ENCODE data around the gene ASCL2.
A peak's percentile ranks its signal among the peaks of the same experiment; 100 is the strongest.

ASCL2 gene

DNA sequence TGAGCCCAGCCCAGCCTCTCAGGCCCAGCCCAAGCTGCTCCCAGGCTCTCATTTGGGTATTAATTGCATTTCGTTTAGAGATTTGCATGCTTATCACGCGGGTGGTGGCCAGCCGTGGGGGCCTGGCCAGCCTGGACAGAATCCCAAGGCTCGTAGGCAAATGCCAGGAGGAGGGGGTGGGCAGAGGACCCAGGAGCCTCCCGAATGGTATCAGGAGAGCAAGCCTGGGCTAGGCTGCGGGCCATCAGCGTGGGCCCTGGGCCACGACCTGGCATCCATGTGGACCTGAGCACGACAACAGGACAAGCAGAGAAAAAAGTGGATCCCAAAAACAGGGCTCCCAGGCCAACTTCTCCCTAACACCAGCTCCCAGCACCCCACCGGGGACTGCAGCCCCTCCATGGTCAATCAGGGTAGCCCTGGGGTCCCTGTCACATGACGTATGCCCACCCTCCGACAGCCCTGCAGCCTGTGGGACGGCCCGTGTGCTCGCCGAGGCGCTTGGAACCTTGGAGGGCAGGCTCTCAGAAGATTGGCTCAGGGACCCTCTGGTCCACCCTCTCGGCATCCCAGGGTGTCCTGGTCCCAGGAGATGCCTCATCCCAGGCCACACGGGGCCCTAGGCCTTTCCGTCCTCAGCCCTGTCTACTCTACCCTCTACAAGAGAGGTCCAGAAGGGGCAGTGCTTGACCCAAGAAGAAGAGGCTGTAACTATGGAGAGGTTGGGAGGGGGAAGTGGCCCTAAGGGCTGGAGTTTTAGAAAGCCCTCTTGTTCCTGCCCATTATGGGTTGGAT, 8.8 kb downstream of the ASCL2 start:
- TF ChIP-seq TARDBP (IDR thresholded peaks at IDR 0.05) (no peak), FOXM1 (IDR thresholded peaks at IDR 0.05; ENCODE audit: borderline replicate concordance) (no peak), FOXA1 (IDR thresholded peaks at IDR 0.05) (no peak), FOXK2 (IDR thresholded peaks at IDR 0.05) (no peak), SP1 (IDR thresholded peaks at IDR 0.05) (no peak), NFRKB (IDR thresholded peaks at IDR 0.05) (no peak), L3MBTL2 (conservative IDR thresholded peaks at IDR 0.05) (no peak), ELF4 (IDR thresholded peaks at IDR 0.05) (no peak), BHLHE40 (IDR thresholded peaks at IDR 0.05; ENCODE audit: borderline replicate concordance) (no peak), ARNT (IDR thresholded peaks at IDR 0.05) (no peak), HDGF (IDR thresholded peaks at IDR 0.05; ENCODE audit: borderline replicate concordance) (no peak), LEF1 (IDR thresholded peaks at IDR 0.05; ENCODE audit: borderline replicate concordance) (no peak), ZNF384 (IDR thresholded peaks at IDR 0.05) (no peak), SUZ12 (IDR thresholded peaks at IDR 0.05) (no peak), CTBP1 (IDR thresholded peaks at IDR 0.05; ENCODE audit: borderline replicate concordance) (no peak)
- TF ChIP-seq, protein P1, sequence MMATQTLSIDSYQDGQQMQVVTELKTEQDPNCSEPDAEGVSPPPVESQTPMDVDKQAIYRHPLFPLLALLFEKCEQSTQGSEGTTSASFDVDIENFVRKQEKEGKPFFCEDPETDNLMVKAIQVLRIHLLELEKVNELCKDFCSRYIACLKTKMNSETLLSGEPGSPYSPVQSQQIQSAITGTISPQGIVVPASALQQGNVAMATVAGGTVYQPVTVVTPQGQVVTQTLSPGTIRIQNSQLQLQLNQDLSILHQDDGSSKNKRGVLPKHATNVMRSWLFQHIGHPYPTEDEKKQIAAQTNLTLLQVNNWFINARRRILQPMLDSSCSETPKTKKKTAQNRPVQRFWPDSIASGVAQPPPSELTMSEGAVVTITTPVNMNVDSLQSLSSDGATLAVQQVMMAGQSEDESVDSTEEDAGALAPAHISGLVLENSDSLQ (IDR thresholded peaks at IDR 0.05): no peak
- DNase-seq (ENCODE audit: extremely low spot score): no peak
- ChIA-PET POLR2A (no interaction called here), CTCF (no interaction called here)

DNA sequence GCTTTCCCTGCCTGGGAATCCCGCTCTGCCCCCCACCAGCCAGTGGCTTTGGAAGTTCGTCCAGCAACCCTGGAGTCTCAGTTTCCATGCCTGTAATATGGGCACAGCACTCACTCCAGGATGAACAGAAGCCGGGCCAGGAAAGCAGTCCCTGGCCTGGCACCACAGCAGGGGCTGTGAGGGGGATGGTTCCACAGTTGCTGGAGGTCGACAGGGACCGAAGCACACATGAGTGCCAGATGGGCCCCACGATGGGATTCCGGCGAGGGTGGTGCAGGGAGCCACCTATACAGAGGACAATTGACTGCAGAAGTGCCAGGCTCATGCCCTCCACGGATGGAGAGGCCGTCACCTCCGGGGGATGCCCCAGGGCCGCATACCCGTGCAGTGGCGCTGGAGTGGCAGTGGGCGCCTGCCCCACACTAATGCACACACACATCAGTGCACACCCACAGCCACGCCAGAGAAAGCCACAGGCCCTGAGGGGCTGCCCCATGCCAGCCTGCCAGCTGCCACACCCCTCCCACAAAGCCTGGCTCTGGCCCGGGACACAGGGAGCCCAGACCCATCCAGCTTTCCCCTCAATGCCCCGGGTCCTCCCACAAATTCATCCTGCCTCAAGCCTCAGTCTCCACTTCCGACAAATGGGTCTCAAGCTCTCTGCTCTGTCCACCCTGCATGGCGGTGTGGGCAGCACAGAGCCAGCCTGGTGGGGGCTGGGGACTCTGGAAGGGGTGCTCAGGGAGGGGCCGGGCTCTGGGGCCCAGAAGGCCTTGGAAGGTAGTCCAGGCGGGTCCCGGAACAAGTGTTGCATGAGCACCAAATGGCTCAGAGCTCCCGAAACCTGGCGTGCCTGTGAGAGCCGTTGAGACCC, 9.7 kb downstream of the ASCL2 start:
- DNase-seq (ENCODE audit: extremely low spot score): no peak
- TF ChIP-seq ZNF384 (IDR thresholded peaks at IDR 0.05) (no peak), ARNT (IDR thresholded peaks at IDR 0.05) (no peak)
- POLR2A ChIA-PET: no interaction called here
- CTCF ChIA-PET: no interaction called here

DNA sequence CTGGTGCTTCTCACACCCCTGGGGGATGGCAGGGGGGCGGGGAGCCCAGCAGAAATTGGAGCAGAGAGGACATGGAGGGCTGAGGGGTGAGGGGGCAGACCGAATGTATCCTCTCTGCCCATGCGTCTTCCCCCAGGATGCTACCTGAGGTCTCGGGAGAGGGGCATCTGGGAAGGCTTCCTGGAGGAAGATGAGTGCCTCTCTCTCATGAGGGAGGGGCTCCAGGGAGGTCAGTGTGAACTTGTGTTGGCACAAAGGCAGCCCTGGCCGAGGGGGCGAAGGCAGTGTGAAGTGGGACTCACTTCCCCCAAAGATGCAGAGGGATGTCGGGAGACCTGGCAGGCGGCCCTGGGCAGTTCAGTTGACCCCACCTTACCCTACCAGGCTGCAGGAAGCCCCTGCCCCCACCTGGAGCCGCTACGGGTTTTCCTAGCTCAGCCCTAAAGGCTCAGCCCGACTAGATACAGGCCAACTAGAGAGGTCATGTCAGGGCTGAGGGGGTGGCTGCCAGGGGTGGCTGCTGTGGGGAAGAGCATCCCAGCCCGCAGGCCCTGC, 10.4 kb downstream of the ASCL2 start:
- ChIA-PET CTCF (no interaction called here), POLR2A (no interaction called here)
- TF ChIP-seq SUZ12 (IDR thresholded peaks at IDR 0.05) (no peak), BHLHE40 (IDR thresholded peaks at IDR 0.05; ENCODE audit: borderline replicate concordance) (no peak), L3MBTL2 (conservative IDR thresholded peaks at IDR 0.05) (no peak), NFRKB (IDR thresholded peaks at IDR 0.05) (no peak)
- peak; percentile 3 for DNase-seq (ENCODE audit: extremely low spot score)

DNA sequence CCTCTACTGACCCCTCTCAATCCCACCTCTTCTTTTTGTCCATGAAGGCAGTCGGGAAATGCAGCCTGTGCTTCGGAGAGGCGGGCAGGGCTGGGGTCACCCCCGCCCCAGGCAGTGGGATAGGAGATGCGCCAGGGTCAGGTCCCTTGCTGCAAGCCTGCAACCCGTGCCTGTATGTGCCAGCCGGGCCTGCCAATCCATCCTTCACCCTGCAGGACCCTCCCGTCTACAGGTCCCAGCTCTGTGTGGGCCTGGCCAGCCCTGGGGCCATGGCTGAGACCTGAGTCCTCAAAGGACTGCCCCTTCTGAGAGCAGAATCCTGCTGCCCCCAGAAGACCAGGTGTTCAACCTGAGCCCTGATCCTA, 10.9 kb downstream of the ASCL2 start:
- TF ChIP-seq FOXM1 (IDR thresholded peaks at IDR 0.05; ENCODE audit: borderline replicate concordance): no peak

DNA sequence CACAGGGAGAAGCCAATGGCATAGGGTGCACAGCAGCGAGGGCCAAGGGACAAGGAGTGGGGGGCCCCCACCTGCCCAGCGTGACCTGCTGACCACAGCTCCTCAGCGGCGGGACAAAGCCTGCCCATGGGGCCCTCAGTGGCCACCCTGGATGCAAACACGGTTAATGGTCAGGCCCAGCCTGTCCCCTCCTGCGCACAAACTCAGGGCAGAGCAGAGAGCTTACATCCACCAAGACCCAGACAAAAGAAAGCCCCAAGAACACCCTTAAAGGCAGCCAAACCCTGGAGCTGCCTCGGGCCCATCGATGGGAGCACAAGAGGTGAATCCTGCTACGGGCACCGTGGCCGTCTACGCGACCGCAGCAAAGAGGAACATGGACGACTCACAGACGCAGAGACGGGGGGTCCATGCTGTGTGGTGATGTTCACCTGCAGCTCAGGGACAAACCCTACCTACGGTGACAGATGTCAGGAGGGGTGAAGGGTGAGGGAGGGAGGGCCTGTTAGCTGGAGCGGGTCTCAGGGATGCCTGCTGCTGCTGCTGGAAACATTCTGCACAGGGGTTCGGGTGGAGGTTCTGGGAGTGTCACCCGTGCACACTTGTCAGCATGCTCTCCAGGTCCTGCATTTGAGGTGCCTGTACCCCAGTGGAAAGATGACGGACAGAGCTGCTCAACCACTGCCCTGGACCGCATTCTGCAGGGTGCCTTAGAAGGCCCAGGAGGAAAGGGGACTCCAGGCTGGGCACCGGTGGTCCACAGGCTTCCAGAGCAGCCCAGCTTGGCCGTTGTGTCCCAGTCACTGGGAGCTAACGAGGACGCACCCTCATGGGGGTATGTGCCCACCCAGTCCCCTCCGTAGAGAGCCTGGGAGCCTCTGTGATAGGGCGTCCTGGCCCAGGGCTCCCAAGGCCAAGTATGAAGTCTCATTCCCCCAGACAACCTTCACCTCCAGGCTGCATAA, 11.6 kb downstream of the ASCL2 start:
- peak; percentile 4 for DNase-seq (ENCODE audit: extremely low spot score)

More for the DNA sequence above, 10.9 kb downstream of the ASCL2 start:
- ChIA-PET POLR2A (no interaction called here), CTCF (no interaction called here)
- peak; percentile 2 for DNase-seq (ENCODE audit: extremely low spot score)

DNA sequence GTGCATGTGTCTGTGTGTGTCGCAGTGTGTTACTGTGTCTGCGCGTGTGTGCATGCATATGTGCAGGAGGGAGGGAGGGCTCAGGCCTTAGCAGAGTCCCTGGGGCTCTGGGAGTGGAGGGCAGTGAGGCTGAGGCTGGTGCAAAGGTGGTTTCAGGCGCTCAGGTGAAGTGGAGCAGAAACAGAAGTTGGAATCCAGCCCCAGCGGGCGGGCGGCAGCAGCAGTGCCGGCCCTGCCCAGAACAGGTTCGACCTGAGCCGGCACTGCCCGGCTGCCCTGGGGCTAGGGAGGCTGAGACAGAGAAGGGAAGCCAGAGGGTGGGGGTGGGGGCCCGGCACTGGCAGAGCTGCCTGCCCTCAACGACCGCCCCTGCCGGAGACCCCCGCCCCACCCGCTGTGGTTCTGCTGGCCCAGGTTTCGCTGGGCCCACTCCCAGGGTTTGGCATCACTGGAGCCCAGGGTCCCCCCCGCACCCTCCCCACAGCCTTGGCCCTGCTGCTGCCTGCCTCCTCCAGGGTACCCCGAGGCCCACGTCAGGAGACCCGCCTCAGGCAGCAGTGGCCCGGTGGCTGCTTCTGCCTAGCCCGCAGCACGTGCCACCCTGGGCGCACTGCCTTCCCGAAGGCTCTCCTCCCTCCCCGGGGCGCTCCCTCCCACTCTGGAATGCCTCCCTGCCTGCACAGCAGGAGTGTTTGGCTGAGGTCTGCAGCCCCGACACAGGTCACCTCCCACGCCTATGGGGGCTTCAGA, 13.3 kb downstream of the ASCL2 start:
- ChIA-PET POLR2A (no interaction called here), CTCF (no interaction called here)
- TF ChIP-seq BHLHE40 (IDR thresholded peaks at IDR 0.05; ENCODE audit: borderline replicate concordance): no peak
- no peak for TF ChIP-seq SP1 (IDR thresholded peaks at IDR 0.05)
- TF ChIP-seq FOXK2 (IDR thresholded peaks at IDR 0.05): no peak
- TF ChIP-seq ARNT (IDR thresholded peaks at IDR 0.05): no peak
- DNase-seq (ENCODE audit: extremely low spot score): no peak

More for the DNA sequence above, 11.6 kb downstream of the ASCL2 start:
- CTCF ChIA-PET: no interaction called here
- POLR2A ChIA-PET: no interaction called here
- TF ChIP-seq FOXA1 (IDR thresholded peaks at IDR 0.05) (no peak), NFRKB (IDR thresholded peaks at IDR 0.05) (no peak), FOXM1 (IDR thresholded peaks at IDR 0.05; ENCODE audit: borderline replicate concordance) (no peak), ARNT (IDR thresholded peaks at IDR 0.05) (no peak), ZNF384 (IDR thresholded peaks at IDR 0.05) (no peak), LEF1 (IDR thresholded peaks at IDR 0.05; ENCODE audit: borderline replicate concordance) (no peak), BHLHE40 (IDR thresholded peaks at IDR 0.05; ENCODE audit: borderline replicate concordance) (no peak), HDGF (IDR thresholded peaks at IDR 0.05; ENCODE audit: borderline replicate concordance) (no peak), ELF4 (IDR thresholded peaks at IDR 0.05) (no peak), L3MBTL2 (conservative IDR thresholded peaks at IDR 0.05) (no peak), SUZ12 (IDR thresholded peaks at IDR 0.05) (no peak), SP1 (IDR thresholded peaks at IDR 0.05) (no peak), FOXK2 (IDR thresholded peaks at IDR 0.05) (no peak)
